Sigmoid colon (tissue), 4 donors: ENCODE results near the gene FOLR3.

ENCODE experiments used
- EP300 ChIP-seq, 4 donors: sonication (generic); formaldehyde crosslinking; IDR thresholded peaks; one replicate each; pipeline ENCODE4 v1.6.1; 2017; ENCODE audit warnings: antibody characterized with exemption in 4 of 4
- POLR2A ChIP-seq, 2 donors: fragments of 450-650 bp; IDR thresholded peaks; one replicate each; pipeline ENCODE4 v1.6.1; 2016; ENCODE audit warnings: antibody characterized with exemption in 2 of 2, mild to moderate bottlenecking in 2 of 2, moderate library complexity in 2 of 2
- POLR2AphosphoS5 ChIP-seq, 4 donors: sonication (generic); formaldehyde crosslinking; IDR thresholded peaks; one replicate each; pipeline ENCODE4 v1.6.1; 2017; ENCODE audit warnings: antibody characterized with exemption in 4 of 4
- TF ChIP-seq, protein P1 (sequence below), 4 experiments: fragments of 450-650 bp in 3 of 4; fragments of 200-600 bp in 1 of 4; IDR thresholded peaks; one replicate each; pipeline ENCODE4 v1.5.1; 2016 to 2019; ENCODE audit warnings: antibody characterized with exemption in 4 of 4, mild to moderate bottlenecking in 3 of 4, moderate library complexity in 2 of 4

GRCh38 chr11:72136684-72137262 lies 1.2 kb downstream of the FOLR3 start:
- TF ChIP-seq, protein P1, sequence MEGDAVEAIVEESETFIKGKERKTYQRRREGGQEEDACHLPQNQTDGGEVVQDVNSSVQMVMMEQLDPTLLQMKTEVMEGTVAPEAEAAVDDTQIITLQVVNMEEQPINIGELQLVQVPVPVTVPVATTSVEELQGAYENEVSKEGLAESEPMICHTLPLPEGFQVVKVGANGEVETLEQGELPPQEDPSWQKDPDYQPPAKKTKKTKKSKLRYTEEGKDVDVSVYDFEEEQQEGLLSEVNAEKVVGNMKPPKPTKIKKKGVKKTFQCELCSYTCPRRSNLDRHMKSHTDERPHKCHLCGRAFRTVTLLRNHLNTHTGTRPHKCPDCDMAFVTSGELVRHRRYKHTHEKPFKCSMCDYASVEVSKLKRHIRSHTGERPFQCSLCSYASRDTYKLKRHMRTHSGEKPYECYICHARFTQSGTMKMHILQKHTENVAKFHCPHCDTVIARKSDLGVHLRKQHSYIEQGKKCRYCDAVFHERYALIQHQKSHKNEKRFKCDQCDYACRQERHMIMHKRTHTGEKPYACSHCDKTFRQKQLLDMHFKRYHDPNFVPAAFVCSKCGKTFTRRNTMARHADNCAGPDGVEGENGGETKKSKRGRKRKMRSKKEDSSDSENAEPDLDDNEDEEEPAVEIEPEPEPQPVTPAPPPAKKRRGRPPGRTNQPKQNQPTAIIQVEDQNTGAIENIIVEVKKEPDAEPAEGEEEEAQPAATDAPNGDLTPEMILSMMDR (IDR thresholded peaks at IDR 0.05) = no peak
- TF ChIP-seq POLR2A (IDR thresholded peaks at IDR 0.05) = no peak
- no peak for TF ChIP-seq EP300 (IDR thresholded peaks at IDR 0.05)
- no peak for TF ChIP-seq POLR2AphosphoS5 (IDR thresholded peaks at IDR 0.05)
